Prostate gland (tissue), 2 donors: ENCODE results near the gene MTOR.

Experiments
- CTCF ChIP-seq, 4 experiments: fragments of 200-600 bp in 2 of 4; fragments of 450-650 bp in 2 of 4; sonication (generic) in 2 of 4; IDR thresholded peaks; 1 replicate in 3 of 4; 2 replicates in 1 of 4; pipeline ENCODE4 v1.5.1; 2016 to 2019; ENCODE audit warnings: antibody characterized with exemption in 4 of 4, mild to moderate bottlenecking in 2 of 4, moderate library complexity in 2 of 4
- POLR2A ChIP-seq: fragments of 450-650 bp; IDR thresholded peaks from one replicate; pipeline ENCODE4 v1.6.1; 2016; ENCODE audit warnings: antibody characterized with exemption, mild to moderate bottlenecking

- TF ChIP-seq CTCF (IDR thresholded peaks at IDR 0.05) (no peak), POLR2A (no peak)
These were observed 131.9 kb downstream of the MTOR start for GRCh38 chr1:11130406-11130805.
